Upper lobe of right lung (tissue), 1 donor: ENCODE measurements around the gene FITM2. TPM values are rescaled to one million over a fixed set of nuclear protein-coding genes. Genes with fewer than 3 reads are reported as not detected.
A peak's percentile ranks its signal among the peaks of the same experiment; 100 is the strongest.

Experiments used
- ATAC-seq: fragments of 200-7000 bp; cut with Tn5 transposase; one replicate; pipeline ENCODE4 v1.9.1; 2020; ENCODE audit warnings: mild to moderate bottlenecking, moderate library complexity
- DNase-seq: peaks from one replicate; pipeline ENCODE4 v3.0.0-alpha.2; 2020
- H3K27ac ChIP-seq: fragments of 200-600 bp; one replicate; pipeline ENCODE4 v1.8.0; 2022
- H3K27me3 ChIP-seq: fragments of 200-600 bp; one replicate; pipeline ENCODE4 v1.8.0; 2022; ENCODE audit warnings: mild to moderate bottlenecking
- H3K36me3 ChIP-seq: fragments of 200-600 bp; one replicate; pipeline ENCODE4 v1.8.0; 2022
- H3K4me1 ChIP-seq: fragments of 200-600 bp; one replicate; pipeline ENCODE4 v1.8.0; 2022
- H3K4me3 ChIP-seq: fragments of 200-600 bp; one replicate; pipeline ENCODE4 v1.8.0; 2022; ENCODE audit warnings: mild to moderate bottlenecking
- H3K9me3 ChIP-seq: fragments of 200-600 bp; one replicate; pipeline ENCODE4 v1.8.0; 2022
- intact Hi-C: fragments of 100-400 bp; cut with DNase I; formaldehyde crosslinking; loops from one replicate; pipeline ENCODE4 v1.11.0; 2022
- total RNA-seq: library from RNA; stranded (reverse); fragmentation: NEBNext Ultra II Directional; extraction: Animal tissue kit (Norgen Biotek cat#: 25700); gene quantifications from one replicate; pipeline ENCODE4 v1.2.1, GENCODE V29; 2021
- TF ChIP-seq, protein P1 (sequence below): fragments of 200-600 bp; IDR thresholded peaks from one replicate; pipeline ENCODE4 v1.8.0; 2022; ENCODE audit warnings: antibody characterized with exemption
- donor health status: DM: no; HTN: yes; CAD: no; lungs with severe emphysema.

FITM2 gene
- total RNA-seq, 1 donor from 2014 or later, result 12.6 TPM

DNA sequence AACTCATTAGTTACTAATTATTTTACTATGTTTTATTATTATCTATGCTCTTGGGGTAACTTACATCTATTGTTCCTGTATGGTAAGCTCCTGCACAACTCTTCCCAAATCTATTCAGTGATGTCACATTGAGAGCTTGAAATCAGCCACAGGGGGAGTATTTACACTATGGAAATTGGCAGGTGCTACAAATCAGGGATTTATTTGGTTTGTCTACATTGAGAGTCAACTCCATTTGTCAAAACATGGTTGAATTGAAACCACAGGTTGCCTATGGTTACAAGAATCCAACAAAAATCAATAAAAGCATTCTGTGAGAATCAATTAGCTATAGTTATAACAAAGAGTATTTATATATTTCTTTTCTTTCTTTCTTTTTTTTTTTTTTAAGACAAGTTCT, 3.9 kb upstream of the FITM2 start:
- TF ChIP-seq, protein P1, sequence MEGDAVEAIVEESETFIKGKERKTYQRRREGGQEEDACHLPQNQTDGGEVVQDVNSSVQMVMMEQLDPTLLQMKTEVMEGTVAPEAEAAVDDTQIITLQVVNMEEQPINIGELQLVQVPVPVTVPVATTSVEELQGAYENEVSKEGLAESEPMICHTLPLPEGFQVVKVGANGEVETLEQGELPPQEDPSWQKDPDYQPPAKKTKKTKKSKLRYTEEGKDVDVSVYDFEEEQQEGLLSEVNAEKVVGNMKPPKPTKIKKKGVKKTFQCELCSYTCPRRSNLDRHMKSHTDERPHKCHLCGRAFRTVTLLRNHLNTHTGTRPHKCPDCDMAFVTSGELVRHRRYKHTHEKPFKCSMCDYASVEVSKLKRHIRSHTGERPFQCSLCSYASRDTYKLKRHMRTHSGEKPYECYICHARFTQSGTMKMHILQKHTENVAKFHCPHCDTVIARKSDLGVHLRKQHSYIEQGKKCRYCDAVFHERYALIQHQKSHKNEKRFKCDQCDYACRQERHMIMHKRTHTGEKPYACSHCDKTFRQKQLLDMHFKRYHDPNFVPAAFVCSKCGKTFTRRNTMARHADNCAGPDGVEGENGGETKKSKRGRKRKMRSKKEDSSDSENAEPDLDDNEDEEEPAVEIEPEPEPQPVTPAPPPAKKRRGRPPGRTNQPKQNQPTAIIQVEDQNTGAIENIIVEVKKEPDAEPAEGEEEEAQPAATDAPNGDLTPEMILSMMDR, result no peak
- H3K27ac ChIP-seq, result no peak overlapping the region
- H3K4me3 ChIP-seq, result no peak overlapping the region
- no peaks in the 10 kb centered on the region for H3K9me3 ChIP-seq
- no peak for ATAC-seq
- H3K27me3 ChIP-seq, result peaks cover 7% of the 10 kb centered on the region
- intact Hi-C loops, result loop anchor here (5.0 kb wide), 1 partner anchor 98 kb away; no protein-coding TSS in a partner anchor
- H3K4me1 ChIP-seq, result peaks cover 5% of the 10 kb centered on the region
- no peak for DNase-seq
- no peaks in the 10 kb centered on the region for H3K36me3 ChIP-seq

DNA sequence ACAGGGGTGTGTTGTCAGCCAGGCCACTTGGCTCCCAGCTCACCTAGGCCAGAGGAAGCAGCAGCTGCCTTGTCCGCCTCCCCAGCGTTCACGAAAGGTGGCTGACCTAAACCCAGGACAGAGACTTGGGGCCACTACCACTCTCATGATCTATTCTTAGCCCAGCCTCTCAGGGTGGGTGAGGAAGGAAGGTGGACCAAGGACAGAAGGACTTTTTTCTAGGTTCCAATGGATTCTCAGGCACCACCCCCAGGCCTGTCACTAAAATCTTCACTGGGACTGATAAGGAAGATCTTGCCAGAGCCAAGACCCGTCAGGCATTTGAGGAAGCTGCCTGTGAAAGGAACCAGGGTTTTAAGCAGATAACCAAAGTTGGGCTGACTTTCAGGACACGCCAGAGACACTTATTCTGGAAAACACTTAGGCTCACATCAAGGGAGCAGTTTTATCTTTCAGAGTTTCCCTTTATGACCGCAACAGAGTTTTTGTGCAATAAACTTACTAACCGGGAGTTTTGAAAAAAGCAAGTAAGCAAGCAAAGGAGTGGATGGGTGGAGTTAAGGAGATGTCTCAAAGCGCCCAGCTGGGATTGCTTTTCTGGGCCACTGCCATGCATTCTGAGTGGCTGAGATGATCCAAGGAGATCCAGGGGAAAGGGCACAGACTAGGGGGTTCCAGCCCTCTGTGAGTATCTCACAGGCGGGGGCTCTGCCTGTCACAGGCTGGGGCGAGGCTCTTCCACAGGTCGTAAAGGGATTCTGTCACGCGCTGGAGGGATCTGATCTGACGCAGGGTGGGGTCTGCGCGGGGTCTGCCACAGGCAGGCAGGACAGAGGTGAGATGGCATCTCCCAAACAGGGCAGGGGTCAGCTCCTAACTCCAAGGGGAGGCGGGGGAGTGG, 989 bp downstream of the FITM2 start:
- Histone ChIP-seq H3K9me3 (no peaks in the 10 kb centered on the region), H3K36me3 (peaks cover 12% of the 10 kb centered on the region), H3K27ac (peak overlapping the region; percentile 79), H3K4me3 (peak overlapping the region; percentile 97), H3K4me1 (peaks cover 9% of the 10 kb centered on the region), H3K27me3 (no peaks in the 10 kb centered on the region)
- DNase-seq (peak; percentile 49), ATAC-seq (peak; percentile 5)
- intact Hi-C loops, result loop anchor here (5.0 kb wide), 1 partner anchor 93 kb away; no protein-coding TSS in a partner anchor
- TF ChIP-seq, protein P1, result no peak

DNA sequence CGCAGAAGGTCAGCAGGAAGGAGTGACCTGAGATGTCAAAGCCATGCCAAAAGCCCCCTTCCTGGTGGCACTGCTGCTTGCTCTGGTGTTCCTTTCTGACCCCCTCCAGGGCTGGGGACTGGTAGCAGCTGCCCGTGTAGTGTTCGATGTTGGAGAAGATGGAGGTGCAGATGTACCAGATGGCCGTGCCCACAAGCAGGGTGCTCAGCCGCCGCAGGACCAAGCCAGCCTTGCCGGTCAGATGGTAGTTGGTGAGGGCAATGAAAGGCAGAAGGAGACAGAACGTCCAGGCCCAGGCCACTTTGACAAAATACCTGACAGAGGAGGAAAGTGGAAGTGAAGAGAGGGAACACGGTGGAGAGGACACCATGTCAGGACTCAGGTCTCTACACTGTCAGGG, 4.1 kb downstream of the FITM2 start:
- intact Hi-C loops, result no loop called here
- DNase-seq (peak; percentile 44), ATAC-seq (no peak)
- TF ChIP-seq, protein P1, result no peak
- H3K27ac ChIP-seq, result no peak overlapping the region
- H3K36me3 ChIP-seq, result peaks cover 12% of the 10 kb centered on the region
- no peaks in the 10 kb centered on the region for H3K27me3 ChIP-seq
- H3K9me3 ChIP-seq, result no peaks in the 10 kb centered on the region
- H3K4me3 ChIP-seq, result no peak overlapping the region
- H3K4me1 ChIP-seq, result peaks cover 12% of the 10 kb centered on the region

DNA sequence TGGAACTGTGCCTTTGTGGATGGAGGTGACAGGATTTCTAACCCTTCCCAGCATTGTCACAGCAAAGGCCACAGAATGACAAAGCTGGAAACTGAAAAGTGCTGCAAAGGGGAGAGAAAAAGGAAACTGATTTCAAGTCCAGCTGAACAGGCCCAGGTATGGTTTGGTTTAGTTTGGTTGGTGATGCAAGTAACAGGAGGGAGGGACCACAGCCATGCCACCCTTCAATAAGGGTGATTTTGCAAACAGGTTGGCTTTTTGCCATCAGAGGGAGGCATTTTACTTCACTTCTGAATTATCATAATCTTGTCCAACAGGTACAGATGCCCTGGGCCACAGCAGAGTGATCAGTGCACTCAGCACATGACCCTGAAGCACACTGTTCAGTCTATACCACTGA, 6.6 kb downstream of the FITM2 start:
- H3K36me3 ChIP-seq, result peaks cover 12% of the 10 kb centered on the region
- H3K4me1 ChIP-seq, result peaks cover 3% of the 10 kb centered on the region
- TF ChIP-seq, protein P1, result no peak
- ATAC-seq (no peak), DNase-seq (peak; percentile 12)
- no peak overlapping the region for H3K27ac ChIP-seq
- H3K27me3 ChIP-seq, result no peaks in the 10 kb centered on the region
- intact Hi-C loops, result no loop called here
- no peaks in the 10 kb centered on the region for H3K9me3 ChIP-seq
- H3K4me3 ChIP-seq, result no peak overlapping the region

DNA sequence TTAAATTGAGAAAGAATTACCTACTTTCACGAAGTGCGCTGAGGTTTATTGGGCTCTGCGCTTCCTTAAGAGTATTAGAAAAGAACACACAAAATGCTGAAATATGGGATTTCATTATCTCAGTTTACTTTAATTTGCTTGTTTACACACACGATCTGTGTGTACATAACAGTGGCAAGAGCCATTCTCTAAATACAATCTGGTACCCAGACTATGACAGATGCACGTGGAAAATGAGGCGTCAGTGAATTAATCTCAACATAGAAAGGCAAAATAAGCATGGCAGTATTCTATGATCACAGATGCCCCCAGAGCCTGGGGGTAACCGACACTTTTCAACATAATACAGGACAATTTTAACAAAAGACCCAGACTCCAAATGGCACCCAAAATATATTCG, 8.3 kb downstream of the FITM2 start:
- DNase-seq (no peak), ATAC-seq (no peak)
- TF ChIP-seq, protein P1, result no peak
- Histone ChIP-seq H3K4me3 (no peak overlapping the region), H3K36me3 (peaks cover 12% of the 10 kb centered on the region), H3K27ac (no peak overlapping the region), H3K27me3 (no peaks in the 10 kb centered on the region), H3K9me3 (no peaks in the 10 kb centered on the region), H3K4me1 (peaks cover 3% of the 10 kb centered on the region)
- intact Hi-C loops, result no loop called here
